HG02852 (cell line): ENCODE results near the gene ARHGAP19.
"Not testable (repeated sequence)": the region's sequence is repeated elsewhere in the genome, so short reads cannot be mapped to it uniquely, and the experiment has no call there.

Source experiments
- ATAC-seq: cut with Tn5 transposase; IDR thresholded peaks from one replicate; pipeline ENCODE4 v1.9.1; 2021; ENCODE audit warnings: mild to moderate bottlenecking, moderate library complexity; ENCODE audit not compliant: unreplicated experiment

The ARHGAP19 gene

GRCh38 chr10:97321804-97322190 is 29.4 kb upstream of the ARHGAP19 start:
- no peak for ATAC-seq

- ATAC-seq: no peak
Observed at GRCh38 chr10:97321032-97321803, 28.8 kb upstream of the ARHGAP19 start.

- no peak for ATAC-seq
Observed at GRCh38 chr10:97320480-97321031, 28.1 kb upstream of the ARHGAP19 start.

- ATAC-seq: peak; percentile 37
Observed at GRCh38 chr10:97319671-97320479, 27.4 kb upstream of the ARHGAP19 start.

GRCh38 chr10:97318772-97319651 is 26.6 kb upstream of the ARHGAP19 start, which contains the start of gene FRAT1:
Gene FRAT1, plus strand, starts transcription at chr10:97319271. Its CDS starts 183 bp downstream, at chr10:97319454.
- ATAC-seq: peak; percentile 85

- no peak for ATAC-seq
Observed at GRCh38 chr10:97314671-97315070, 22.2 kb upstream of the ARHGAP19 start.

GRCh38 chr10:97312897-97313296 is 20.5 kb upstream of the ARHGAP19 start:
- no peak for ATAC-seq

- ATAC-seq: no peak
Observed at GRCh38 chr10:97311111-97311626, 18.7 kb upstream of the ARHGAP19 start.

- ATAC-seq: no peak
Observed at GRCh38 chr10:97307866-97308780, 15.7 kb upstream of the ARHGAP19 start.

GRCh38 chr10:97307441-97307840 is 15.0 kb upstream of the ARHGAP19 start:
- ATAC-seq: no peak

GRCh38 chr10:97302088-97302791 is 9.8 kb upstream of the ARHGAP19 start:
- ATAC-seq: no peak

- ATAC-seq: no peak
Observed at GRCh38 chr10:97300980-97301379, 8.5 kb upstream of the ARHGAP19 start.

- ATAC-seq: no peak
Observed at GRCh38 chr10:97298223-97298571, 5.8 kb upstream of the ARHGAP19 start.

GRCh38 chr10:97297556-97298222 is 5.3 kb upstream of the ARHGAP19 start:
- ATAC-seq: no peak

GRCh38 chr10:97292862-97293198 is 393 bp upstream of the ARHGAP19 start:
- ATAC-seq: no peak

GRCh38 chr10:97291357-97292096 is 910 bp downstream of the ARHGAP19 start:
- no peak for ATAC-seq

GRCh38 chr10:97290576-97291356 is 1.7 kb downstream of the ARHGAP19 start:
- ATAC-seq: not testable (repeated sequence)
